ENCODE measurements around the gene ULK1. TPM values are rescaled to one million over a fixed set of nuclear protein-coding genes. Genes with fewer than 3 reads are reported as not detected.

The ULK1 gene
- total RNA-seq = 12.2 and 20.3 TPM in 2 replicates

GRCh38 chr12:131894313-131894860 lies at the start of gene ULK1:
TSS of gene ULK1 (plus strand) at chr12:131894622. CDS start at chr12:131895002, 380 bp downstream.

GRCh38 chr12:131928711-131929580 lies 34.5 kb downstream of the ULK1 start, which contains the start of gene PUS1:
TSS of gene PUS1 (plus strand) at chr12:131929276. CDS start at chr12:131929723, 447 bp downstream.

GRCh38 chr12:131949431-131950181 lies 55.2 kb downstream of the ULK1 start, which contains the start of gene EP400:
TSS of gene EP400 (plus strand) at chr12:131949942. CDS start at chr12:131960620, 10,678 bp downstream.

Other genes starting within 250 kb of the ULK1 start
- 15.7 and 21.4 TPM in 2 replicates for gene SFSWAP, start 183.5 kb upstream of the ULK1 start, total RNA-seq
- gene MMP17, start 66.2 kb upstream of the ULK1 start, total RNA-seq = 18.4 and 20.7 TPM in 2 replicates
- gene PUS1, start 34.7 kb downstream of the ULK1 start, total RNA-seq = 9.2 and 20.4 TPM in 2 replicates
- gene EP400, start 55.3 kb downstream of the ULK1 start, total RNA-seq = 10.1 and 22.8 TPM in 2 replicates
- 7.7 and 8.7 TPM in 2 replicates for gene DDX51, start 249.7 kb downstream of the ULK1 start, total RNA-seq
- gene NOC4L, start 249.8 kb downstream of the ULK1 start, total RNA-seq = 7.4 and 13.1 TPM in 2 replicates